AG08396 (cell line): Measurements from ENCODE around the gene PPP2R2B.
"Not testable (repeated sequence)": the region's sequence is repeated elsewhere in the genome, so short reads cannot be mapped to it uniquely, and the experiment has no call there.

Source experiments
- DNase-seq: peaks from one replicate; pipeline ENCODE4 v3.0.0; 2012; ENCODE audit warnings: low spot score, mixed read lengths

The PPP2R2B gene

GRCh38 chr5:146652547-146652946 is 226.0 kb downstream of the PPP2R2B start:
- DNase-seq, result no peak

- DNase-seq, result no peak
These were observed 230.8 kb downstream of the PPP2R2B start for GRCh38 chr5:146647656-146648199.

GRCh38 chr5:146646441-146646840 is 232.1 kb downstream of the PPP2R2B start:
- DNase-seq, result no peak

- no peak for DNase-seq
These were observed 233.2 kb downstream of the PPP2R2B start for GRCh38 chr5:146645342-146645741.

GRCh38 chr5:146644831-146645230 is 233.7 kb downstream of the PPP2R2B start:
- no peak for DNase-seq

GRCh38 chr5:146643776-146644175 is 234.8 kb downstream of the PPP2R2B start:
- DNase-seq, result no peak

- DNase-seq, result no peak
These were observed 236.1 kb downstream of the PPP2R2B start for GRCh38 chr5:146642410-146642809.

GRCh38 chr5:146641941-146642340 is 236.6 kb downstream of the PPP2R2B start:
- no peak for DNase-seq

- no peak for DNase-seq
These were observed 238.2 kb downstream of the PPP2R2B start for GRCh38 chr5:146640285-146640896.

GRCh38 chr5:146635443-146635842 is 243.1 kb downstream of the PPP2R2B start:
- no peak for DNase-seq

GRCh38 chr5:146633323-146633764 is 245.2 kb downstream of the PPP2R2B start:
- no peak for DNase-seq

- no peak for DNase-seq
These were observed 245.8 kb downstream of the PPP2R2B start for GRCh38 chr5:146632620-146633322.

- no peak for DNase-seq
These were observed 248.1 kb downstream of the PPP2R2B start for GRCh38 chr5:146630472-146630871.

- no peak for DNase-seq
These were observed 249.6 kb downstream of the PPP2R2B start for GRCh38 chr5:146628950-146629349.

GRCh38 chr5:146626936-146627335 is 251.6 kb downstream of the PPP2R2B start:
- DNase-seq, result no peak

GRCh38 chr5:146624179-146624578 is 254.4 kb downstream of the PPP2R2B start:
- DNase-seq, result no peak

GRCh38 chr5:146623666-146624065 is 254.9 kb downstream of the PPP2R2B start:
- DNase-seq, result no peak

- no peak for DNase-seq
These were observed 255.5 kb downstream of the PPP2R2B start for GRCh38 chr5:146623009-146623408.

GRCh38 chr5:146622391-146622790 is 256.2 kb downstream of the PPP2R2B start:
- DNase-seq, result no peak

- no peak for DNase-seq
These were observed 257.9 kb downstream of the PPP2R2B start for GRCh38 chr5:146620669-146621051.

GRCh38 chr5:146620031-146620668 is 258.4 kb downstream of the PPP2R2B start:
- no peak for DNase-seq

- no peak for DNase-seq
These were observed 260.1 kb downstream of the PPP2R2B start for GRCh38 chr5:146618434-146618833.

GRCh38 chr5:146609731-146610130 is 268.8 kb downstream of the PPP2R2B start:
- not testable (repeated sequence) for DNase-seq
